HepG2 (cell line): ENCODE data around the gene MXRA8. TPM values are rescaled to one million over a fixed set of nuclear protein-coding genes. Genes with fewer than 3 reads are reported as not detected.
A peak's percentile ranks its signal among the peaks of the same experiment; 100 is the strongest.

Source experiments
- ARHGAP35 ChIP-seq: sonication (generic); formaldehyde crosslinking; IDR thresholded peaks from 2 replicates; pipeline ENCODE4 v1.9.0; 2022; ENCODE audit warnings: mild to moderate bottlenecking, inconsistent platforms, moderate library complexity, missing genetic modification reagents, borderline replicate concordance
- FOXO1 ChIP-seq: sonication (generic); formaldehyde crosslinking; IDR thresholded peaks from 2 replicates; pipeline ENCODE4 v1.4.0; 2020; ENCODE audit warnings: missing genetic modification reagents
- HES4 ChIP-seq: sonication (generic); formaldehyde crosslinking; IDR thresholded peaks from 2 replicates; pipeline ENCODE4 v1.9.0; 2021; ENCODE audit warnings: mild to moderate bottlenecking, missing genetic modification reagents, borderline replicate concordance
- HOXA7 ChIP-seq: sonication (generic); formaldehyde crosslinking; IDR thresholded peaks from 2 replicates; pipeline ENCODE4 v1.8.1; 2022; ENCODE audit warnings: mild to moderate bottlenecking, missing genetic modification reagents, moderate library complexity
- HOXA9 ChIP-seq: sonication (generic); formaldehyde crosslinking; IDR thresholded peaks from 2 replicates; pipeline ENCODE4 v1.8.1; 2022; ENCODE audit warnings: missing genetic modification reagents, mild to moderate bottlenecking, moderate library complexity, borderline replicate concordance
- IRF9 ChIP-seq: sonication (generic); formaldehyde crosslinking; IDR thresholded peaks from 2 replicates; pipeline ENCODE4 v1.8.0; 2022; ENCODE audit warnings: missing genetic modification reagents, mild to moderate bottlenecking, borderline replicate concordance
- JUN ChIP-seq: sonication (generic); formaldehyde crosslinking; IDR thresholded peaks from 2 replicates; pipeline ENCODE4 v1.4.0; 2020; ENCODE audit warnings: mild to moderate bottlenecking, missing genetic modification reagents
- JUND ChIP-seq: sonication (generic); formaldehyde crosslinking; IDR thresholded peaks from 2 replicates; pipeline ENCODE4 v1.8.0; 2022; ENCODE audit warnings: mild to moderate bottlenecking, missing genetic modification reagents
- KAT8 ChIP-seq: IDR thresholded peaks from 2 replicates; pipeline ENCODE4 v1.6.1; 2016; ENCODE audit warnings: missing genetic modification reagents, missing compliant biosample characterization
- KLF12 ChIP-seq: sonication (generic); formaldehyde crosslinking; IDR thresholded peaks from 2 replicates; pipeline ENCODE4 v1.4.0; 2020; ENCODE audit warnings: missing genetic modification reagents, borderline replicate concordance
- MLX ChIP-seq: IDR thresholded peaks from 2 replicates; pipeline ENCODE4 v1.6.1; 2016
- NCOA5 ChIP-seq: sonication (generic); formaldehyde crosslinking; IDR thresholded peaks from 2 replicates; pipeline ENCODE4 v1.4.0; 2020; ENCODE audit warnings: missing genetic modification reagents
- NR1H2 ChIP-seq: sonication (generic); formaldehyde crosslinking; IDR thresholded peaks from 2 replicates; pipeline ENCODE4 v1.8.1; 2022; ENCODE audit warnings: low read depth, missing genetic modification reagents, borderline replicate concordance
- PHF8 ChIP-seq: sonication (generic); formaldehyde crosslinking; IDR thresholded peaks from 2 replicates; pipeline ENCODE4 v1.5.0; 2020; ENCODE audit warnings: missing genetic modification reagents
- RARG ChIP-seq: sonication (generic); formaldehyde crosslinking; IDR thresholded peaks from 2 replicates; pipeline ENCODE4 v1.4.0; 2020; ENCODE audit warnings: low read depth, mild to moderate bottlenecking, missing genetic modification reagents
- ZNF24 ChIP-seq: fragments of 450-650 bp; IDR thresholded peaks from 2 replicates; pipeline ENCODE4 v1.6.1; 2017; ENCODE audit warnings: antibody characterized with exemption, mild to moderate bottlenecking
- ZNF274 ChIP-seq: sonication (generic); formaldehyde crosslinking; IDR thresholded peaks from 2 replicates; pipeline ENCODE4 v1.5.1; 2020; ENCODE audit warnings: mild to moderate bottlenecking, missing genetic modification reagents
- ZNF296 ChIP-seq: sonication (generic); formaldehyde crosslinking; conservative IDR thresholded peaks from 2 replicates; pipeline ENCODE4 v1.5.0; 2020; ENCODE audit warnings: mild to moderate bottlenecking, missing genetic modification reagents
- ZNF350 ChIP-seq: sonication (generic); formaldehyde crosslinking; IDR thresholded peaks from 2 replicates; pipeline ENCODE4 v1.4.0; 2020; ENCODE audit warnings: mild to moderate bottlenecking, low read depth, missing genetic modification reagents, borderline replicate concordance
- ZNF362 ChIP-seq: sonication (generic); formaldehyde crosslinking; IDR thresholded peaks from 2 replicates; pipeline ENCODE4 v1.4.0; 2020; ENCODE audit warnings: missing genetic modification reagents, mild to moderate bottlenecking, borderline replicate concordance
- ZNF44 ChIP-seq: sonication (generic); formaldehyde crosslinking; IDR thresholded peaks from 2 replicates; pipeline ENCODE4 v1.5.1; 2020; ENCODE audit warnings: mild to moderate bottlenecking, missing genetic modification reagents
- ZNF768 ChIP-seq: sonication (generic); formaldehyde crosslinking; IDR thresholded peaks from 2 replicates; pipeline ENCODE4 v1.4.0; 2020; ENCODE audit warnings: missing genetic modification reagents
- ZNF776 ChIP-seq: sonication (generic); formaldehyde crosslinking; IDR thresholded peaks from 2 replicates; pipeline ENCODE4 v1.4.0; 2020; ENCODE audit warnings: mild to moderate bottlenecking, missing genetic modification reagents
- polyA plus RNA-seq, 8 experiments: library from polyadenylated mRNA; depleted of rRNA in 3 of 8; stranded (reverse) in 7 of 8; unstranded in 1 of 8; fragments of >200 nt; fragmentation: Illumina TruSeq in 4 of 8; extraction: Trizol in 4 of 8; gene quantifications; 2 replicates each; pipeline versions ENCODE4 v1.2.1 to v1.2.3, GENCODE V29; 2011 to 2016; ENCODE audit warnings: low read depth in 4 of 8, missing spikeins in 1 of 8, mixed read lengths in 1 of 8; ENCODE audit not compliant: insufficient read depth in 1 of 8
- total RNA-seq, 5 experiments: library from RNA; depleted of rRNA; stranded (reverse); fragments of >200 nt; fragmentation: Illumina TruSeq; extraction: Trizol; gene quantifications; 2 replicates each; pipeline ENCODE4 v1.2.3, GENCODE V29; 2016; ENCODE audit warnings: low read depth in 1 of 5
- TF ChIP-seq, protein P1 (sequence below): sonication (generic); formaldehyde crosslinking; IDR thresholded peaks from 2 replicates; pipeline ENCODE4 v1.8.0; 2022; ENCODE audit warnings: low read depth, missing genetic modification reagents
- TF ChIP-seq, protein P2 (sequence below): sonication (generic); formaldehyde crosslinking; IDR thresholded peaks from 2 replicates; pipeline ENCODE4 v1.5.0; 2020; ENCODE audit warnings: missing genetic modification reagents

MXRA8 gene
- total and polyA plus RNA-seq, 2 of the 13 experiments (the other 11 are each of a cell fraction or from before 2014, with no cell fraction given), result 19.8 to 44.8 TPM

DNA sequence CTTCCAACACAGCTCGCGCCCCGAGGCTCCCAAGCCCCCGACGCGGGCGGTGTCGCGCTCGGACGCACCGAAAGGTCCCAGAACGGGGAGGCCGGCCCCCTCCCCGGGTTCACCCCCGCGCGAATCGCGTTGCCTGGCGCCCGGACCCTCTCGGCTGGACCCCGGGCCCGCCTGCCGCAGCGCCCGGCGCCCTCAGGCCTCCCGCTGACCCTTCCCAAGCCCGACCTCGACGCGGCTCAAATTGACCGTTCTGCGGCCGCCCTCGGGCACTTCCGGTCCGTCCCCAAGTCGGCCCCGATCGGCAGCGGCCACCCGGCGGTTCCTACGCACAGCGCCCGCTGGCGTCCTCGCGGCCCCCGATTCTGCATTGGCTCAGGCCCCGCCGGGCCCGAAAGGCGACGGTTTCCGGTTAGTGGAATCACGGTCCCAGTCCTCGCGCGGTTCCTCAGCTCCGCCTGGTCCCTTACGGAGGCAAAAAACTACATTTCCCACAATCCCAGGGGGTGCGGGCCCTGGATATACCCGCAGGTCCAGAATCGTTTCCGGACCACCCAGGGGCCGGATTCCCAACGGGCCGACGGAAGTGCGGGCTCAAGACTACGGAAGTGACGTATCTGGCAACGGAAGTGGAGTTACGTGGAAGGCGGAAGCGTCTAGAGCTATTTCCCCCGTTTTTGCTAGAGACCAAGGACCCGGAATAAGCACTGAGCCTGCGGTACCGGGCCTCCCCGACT, 16.7 kb upstream of the MXRA8 start, which contains the start of gene AURKAIP1 (continued):
- peak; percentile 70 for TF ChIP-seq FOXO1 (CRISPR knock-in tag)
- no peak for TF ChIP-seq NCOA5 (CRISPR knock-in tag)
- TF ChIP-seq, protein P1, sequence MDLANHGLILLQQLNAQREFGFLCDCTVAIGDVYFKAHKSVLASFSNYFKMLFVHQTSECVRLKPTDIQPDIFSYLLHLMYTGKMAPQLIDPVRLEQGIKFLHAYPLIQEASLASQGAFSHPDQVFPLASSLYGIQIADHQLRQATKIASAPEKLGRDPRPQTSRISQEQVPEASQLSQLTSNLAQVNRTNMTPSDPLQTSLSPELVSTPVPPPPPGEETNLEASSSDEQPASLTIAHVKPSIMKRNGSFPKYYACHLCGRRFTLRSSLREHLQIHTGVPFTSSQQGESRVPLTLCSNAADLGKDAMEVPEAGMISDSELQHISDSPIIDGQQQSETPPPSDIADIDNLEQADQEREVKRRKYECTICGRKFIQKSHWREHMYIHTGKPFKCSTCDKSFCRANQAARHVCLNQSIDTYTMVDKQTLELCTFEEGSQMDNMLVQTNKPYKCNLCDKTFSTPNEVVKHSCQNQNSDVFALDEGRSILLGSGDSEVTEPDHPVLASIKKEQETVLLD (CRISPR knock-in tag), result peak; percentile 98
- TF ChIP-seq KAT8, result peak; percentile 99
- TF ChIP-seq PHF8 (CRISPR knock-in tag), result peak; percentile 88
- peak; percentile 93 for TF ChIP-seq ZNF768 (CRISPR knock-in tag)
- TF ChIP-seq HES4, result peak; percentile 82; the same call in 1 of the 2 replicates
- TF ChIP-seq ZNF296 (CRISPR knock-in tag), result no peak
- TF ChIP-seq HOXA7 (CRISPR knock-in tag), result no peak
- TF ChIP-seq IRF9 (CRISPR knock-in tag), result peak; percentile 97; the same call in 1 of the 2 replicates
- TF ChIP-seq ZNF24, result peak; percentile 82; the same call in 1 of the 2 replicates
- peak; percentile 96 for TF ChIP-seq ZNF274 (CRISPR knock-in tag)
- no peak for TF ChIP-seq RARG
- TF ChIP-seq KLF12 (CRISPR knock-in tag), result peak; percentile 86; the same call in 1 of the 2 replicates
- peak; percentile 86; the same call in 1 of the 2 replicates for TF ChIP-seq NR1H2 (CRISPR knock-in tag)
- TF ChIP-seq ZNF44 (CRISPR knock-in tag), result peak; percentile 85; the same call in 1 of the 2 replicates
- peak; percentile 83; the same call in 1 of the 2 replicates for TF ChIP-seq JUN (CRISPR knock-in tag)
- no peak for TF ChIP-seq HOXA9 (CRISPR knock-in tag)
- TF ChIP-seq JUND (CRISPR knock-in tag), result peak; percentile 86; the same call in 1 of the 2 replicates
- peak; percentile 72; the same call in 1 of the 2 replicates for TF ChIP-seq MLX (CRISPR knock-in tag)
- TF ChIP-seq, protein P2, sequence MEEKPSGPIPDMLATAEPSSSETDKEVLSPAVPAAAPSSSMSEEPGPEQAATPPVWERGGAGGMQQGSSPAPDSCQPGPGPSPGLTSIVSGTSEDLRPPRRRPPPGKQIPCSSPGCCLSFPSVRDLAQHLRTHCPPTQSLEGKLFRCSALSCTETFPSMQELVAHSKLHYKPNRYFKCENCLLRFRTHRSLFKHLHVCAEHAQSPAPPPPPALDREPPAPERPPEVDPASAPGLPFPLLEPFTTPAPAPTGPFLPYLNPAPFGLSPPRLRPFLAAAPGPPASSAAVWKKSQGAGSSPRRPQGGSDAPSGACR (CRISPR knock-in tag), result peak; percentile 99
- TF ChIP-seq ZNF776 (CRISPR knock-in tag), result no peak; the same call in 1 of the 2 replicates
- peak; percentile 99 for TF ChIP-seq ZNF350
- TF ChIP-seq ZNF362, result no peak; the same call in 1 of the 2 replicates
- TF ChIP-seq ARHGAP35 (CRISPR knock-in tag), result peak; percentile 87; the same call in 1 of the 2 replicates
